ENCODE results near the gene BRINP3.

GRCh38 chr1:190066011-190066410 is 411.7 kb downstream of the BRINP3 start:
- TF ChIP-seq, protein P1, sequence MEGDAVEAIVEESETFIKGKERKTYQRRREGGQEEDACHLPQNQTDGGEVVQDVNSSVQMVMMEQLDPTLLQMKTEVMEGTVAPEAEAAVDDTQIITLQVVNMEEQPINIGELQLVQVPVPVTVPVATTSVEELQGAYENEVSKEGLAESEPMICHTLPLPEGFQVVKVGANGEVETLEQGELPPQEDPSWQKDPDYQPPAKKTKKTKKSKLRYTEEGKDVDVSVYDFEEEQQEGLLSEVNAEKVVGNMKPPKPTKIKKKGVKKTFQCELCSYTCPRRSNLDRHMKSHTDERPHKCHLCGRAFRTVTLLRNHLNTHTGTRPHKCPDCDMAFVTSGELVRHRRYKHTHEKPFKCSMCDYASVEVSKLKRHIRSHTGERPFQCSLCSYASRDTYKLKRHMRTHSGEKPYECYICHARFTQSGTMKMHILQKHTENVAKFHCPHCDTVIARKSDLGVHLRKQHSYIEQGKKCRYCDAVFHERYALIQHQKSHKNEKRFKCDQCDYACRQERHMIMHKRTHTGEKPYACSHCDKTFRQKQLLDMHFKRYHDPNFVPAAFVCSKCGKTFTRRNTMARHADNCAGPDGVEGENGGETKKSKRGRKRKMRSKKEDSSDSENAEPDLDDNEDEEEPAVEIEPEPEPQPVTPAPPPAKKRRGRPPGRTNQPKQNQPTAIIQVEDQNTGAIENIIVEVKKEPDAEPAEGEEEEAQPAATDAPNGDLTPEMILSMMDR (conservative IDR thresholded peaks at IDR 0.05) = no peak
- TF ChIP-seq ZFX (IDR thresholded peaks at IDR 0.05) = no peak

All from C4-2B (cell line).